ENCODE measurements around the gene DTX4.

DTX4 gene

GRCh38 chr11:59173080-59173963 lies 1.4 kb downstream of the DTX4 start:
- peak; percentile 58 for DNase-seq

GRCh38 chr11:59173964-59174663 lies 2.2 kb downstream of the DTX4 start:
- no peak for DNase-seq

GRCh38 chr11:59174664-59175033 lies 2.7 kb downstream of the DTX4 start:
- no peak for DNase-seq

GRCh38 chr11:59175091-59175501 lies 3.2 kb downstream of the DTX4 start:
- DNase-seq = no peak

GRCh38 chr11:59176330-59176729 lies 4.4 kb downstream of the DTX4 start:
- no peak for DNase-seq

GRCh38 chr11:59178402-59178801 lies 6.5 kb downstream of the DTX4 start:
- DNase-seq = no peak

- no peak for DNase-seq
These were observed 7.2 kb downstream of the DTX4 start for GRCh38 chr11:59179121-59179520.

- no peak for DNase-seq
These were observed 8.3 kb downstream of the DTX4 start for GRCh38 chr11:59180168-59180776.

GRCh38 chr11:59180907-59181306 lies 9.0 kb downstream of the DTX4 start:
- DNase-seq = no peak

GRCh38 chr11:59181746-59182456 lies 10.0 kb downstream of the DTX4 start:
- DNase-seq = no peak

- DNase-seq = no peak
These were observed 10.7 kb downstream of the DTX4 start for GRCh38 chr11:59182457-59183151.

GRCh38 chr11:59183771-59184170 lies 11.8 kb downstream of the DTX4 start:
- DNase-seq = no peak

- DNase-seq = no peak
These were observed 12.9 kb downstream of the DTX4 start for GRCh38 chr11:59184691-59185339.

GRCh38 chr11:59185386-59185945 lies 13.5 kb downstream of the DTX4 start:
- DNase-seq = no peak

- no peak for DNase-seq
These were observed 14.2 kb downstream of the DTX4 start for GRCh38 chr11:59186130-59186594.

- DNase-seq = no peak
These were observed 15.1 kb downstream of the DTX4 start for GRCh38 chr11:59187035-59187434.

GRCh38 chr11:59187587-59187986 lies 15.7 kb downstream of the DTX4 start:
- DNase-seq = peak; percentile 71

GRCh38 chr11:59188954-59189353 lies 17.0 kb downstream of the DTX4 start:
- DNase-seq = no peak

- no peak for DNase-seq
These were observed 18.1 kb downstream of the DTX4 start for GRCh38 chr11:59189986-59190385.

GRCh38 chr11:59191095-59191494 lies 19.2 kb downstream of the DTX4 start:
- no peak for DNase-seq

GRCh38 chr11:59191890-59192289 lies 20.0 kb downstream of the DTX4 start:
- DNase-seq = no peak

Measured in left hindlimb (tissue), 1 donor.